DOHH2 (cell line): ENCODE results near the gene UPK1B.

Experiments
- EZH2phosphoT487 ChIP-seq: fragments of 200-600 bp; sonication (generic); IDR thresholded peaks from 2 replicates; pipeline ENCODE4 v1.6.1; 2017; ENCODE audit warnings: borderline replicate concordance, mild to moderate bottlenecking, antibody characterized with exemption, low read length, moderate library complexity, mixed read lengths
- TF ChIP-seq, protein P1 (sequence below): fragments of 200-600 bp; sonication (generic); IDR thresholded peaks from one replicate; pipeline ENCODE4 v1.5.1; 2014; ENCODE audit warnings: antibody characterized with exemption, mild to moderate bottlenecking, low read depth, low read length; ENCODE audit not compliant: poor library complexity, severe bottlenecking

DNA sequence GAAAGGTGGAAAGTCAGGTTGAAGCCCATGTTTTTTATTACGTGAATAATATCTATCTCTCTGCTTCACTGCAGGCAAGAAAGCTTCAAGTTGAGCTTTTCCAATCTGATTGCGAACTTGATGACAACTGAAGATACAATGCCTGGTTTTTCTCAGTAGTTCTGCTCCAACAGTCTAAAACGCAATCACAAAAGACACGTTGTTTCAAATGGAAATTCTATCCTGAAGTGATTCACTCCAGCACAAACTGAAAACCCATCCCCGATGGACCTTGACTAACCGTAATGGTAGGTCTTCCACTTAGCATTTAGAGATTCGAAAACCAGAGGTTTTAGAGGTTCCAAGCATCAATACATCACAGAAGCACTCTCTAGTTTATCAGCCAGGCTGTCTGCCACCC lies 56.7 kb downstream of the UPK1B start:
- TF ChIP-seq, protein P1, sequence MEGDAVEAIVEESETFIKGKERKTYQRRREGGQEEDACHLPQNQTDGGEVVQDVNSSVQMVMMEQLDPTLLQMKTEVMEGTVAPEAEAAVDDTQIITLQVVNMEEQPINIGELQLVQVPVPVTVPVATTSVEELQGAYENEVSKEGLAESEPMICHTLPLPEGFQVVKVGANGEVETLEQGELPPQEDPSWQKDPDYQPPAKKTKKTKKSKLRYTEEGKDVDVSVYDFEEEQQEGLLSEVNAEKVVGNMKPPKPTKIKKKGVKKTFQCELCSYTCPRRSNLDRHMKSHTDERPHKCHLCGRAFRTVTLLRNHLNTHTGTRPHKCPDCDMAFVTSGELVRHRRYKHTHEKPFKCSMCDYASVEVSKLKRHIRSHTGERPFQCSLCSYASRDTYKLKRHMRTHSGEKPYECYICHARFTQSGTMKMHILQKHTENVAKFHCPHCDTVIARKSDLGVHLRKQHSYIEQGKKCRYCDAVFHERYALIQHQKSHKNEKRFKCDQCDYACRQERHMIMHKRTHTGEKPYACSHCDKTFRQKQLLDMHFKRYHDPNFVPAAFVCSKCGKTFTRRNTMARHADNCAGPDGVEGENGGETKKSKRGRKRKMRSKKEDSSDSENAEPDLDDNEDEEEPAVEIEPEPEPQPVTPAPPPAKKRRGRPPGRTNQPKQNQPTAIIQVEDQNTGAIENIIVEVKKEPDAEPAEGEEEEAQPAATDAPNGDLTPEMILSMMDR = no peak
- TF ChIP-seq EZH2phosphoT487 = no peak
